Hematopoietic multipotent progenitor cell treated with erythropoietin and hydrocortisone succinate and interleukin-3 and kit ligand, for 4 days (in vitro differentiated cells): Measurements from ENCODE around the gene CD44.
"Not testable (repeated sequence)": the region's sequence is repeated elsewhere in the genome, so short reads cannot be mapped to it uniquely, and the experiment has no call there.

Experiments used
- DNase-seq: peaks from one replicate; pipeline ENCODE4 v3.0.0-alpha.2; 2015

CD44 gene

GRCh38 chr11:35138943-35139721, at the start of gene CD44:
Gene CD44, plus strand, starts transcription at chr11:35139171. Its CDS starts 133 bp downstream, at chr11:35139304.
- DNase-seq: peak; percentile 92

GRCh38 chr11:35089666-35090065, 49.3 kb upstream of the CD44 start:
- no peak for DNase-seq

- DNase-seq: no peak
Measured at GRCh38 chr11:35090125-35090524, 48.8 kb upstream of the CD44 start.

GRCh38 chr11:35090991-35091390, 48.0 kb upstream of the CD44 start:
- not testable (repeated sequence) for DNase-seq

GRCh38 chr11:35096723-35097122, 42.2 kb upstream of the CD44 start:
- no peak for DNase-seq

GRCh38 chr11:35097814-35098455, 41.0 kb upstream of the CD44 start:
- no peak for DNase-seq

- no peak for DNase-seq
Measured at GRCh38 chr11:35098855-35099254, 40.1 kb upstream of the CD44 start.

- DNase-seq: no peak
Measured at GRCh38 chr11:35099278-35100012, 39.5 kb upstream of the CD44 start.

GRCh38 chr11:35100013-35100383, 39.0 kb upstream of the CD44 start:
- DNase-seq: no peak

- no peak for DNase-seq
Measured at GRCh38 chr11:35101223-35101622, 37.7 kb upstream of the CD44 start.

- no peak for DNase-seq
Measured at GRCh38 chr11:35102267-35102666, 36.7 kb upstream of the CD44 start.

- DNase-seq: peak; percentile 35
Measured at GRCh38 chr11:35103366-35104208, 35.4 kb upstream of the CD44 start.

- peak; percentile 84 for DNase-seq
Measured at GRCh38 chr11:35104655-35105054, 34.3 kb upstream of the CD44 start.

GRCh38 chr11:35105319-35106079, 33.5 kb upstream of the CD44 start:
- peak; percentile 92 for DNase-seq

GRCh38 chr11:35106595-35106994, 32.4 kb upstream of the CD44 start:
- DNase-seq: peak; percentile 43

- DNase-seq: peak; percentile 56
Measured at GRCh38 chr11:35107861-35108260, 31.1 kb upstream of the CD44 start.

- DNase-seq: not testable (repeated sequence)
Measured at GRCh38 chr11:35108336-35108735, 30.6 kb upstream of the CD44 start.

- no peak for DNase-seq
Measured at GRCh38 chr11:35109041-35109440, 29.9 kb upstream of the CD44 start.

- DNase-seq: no peak
Measured at GRCh38 chr11:35109827-35110226, 29.1 kb upstream of the CD44 start.

GRCh38 chr11:35111161-35112055, 27.6 kb upstream of the CD44 start:
- DNase-seq: peak; percentile 44
